Measurements from ENCODE around the gene ASAP2.

The ASAP2 gene

DNA sequence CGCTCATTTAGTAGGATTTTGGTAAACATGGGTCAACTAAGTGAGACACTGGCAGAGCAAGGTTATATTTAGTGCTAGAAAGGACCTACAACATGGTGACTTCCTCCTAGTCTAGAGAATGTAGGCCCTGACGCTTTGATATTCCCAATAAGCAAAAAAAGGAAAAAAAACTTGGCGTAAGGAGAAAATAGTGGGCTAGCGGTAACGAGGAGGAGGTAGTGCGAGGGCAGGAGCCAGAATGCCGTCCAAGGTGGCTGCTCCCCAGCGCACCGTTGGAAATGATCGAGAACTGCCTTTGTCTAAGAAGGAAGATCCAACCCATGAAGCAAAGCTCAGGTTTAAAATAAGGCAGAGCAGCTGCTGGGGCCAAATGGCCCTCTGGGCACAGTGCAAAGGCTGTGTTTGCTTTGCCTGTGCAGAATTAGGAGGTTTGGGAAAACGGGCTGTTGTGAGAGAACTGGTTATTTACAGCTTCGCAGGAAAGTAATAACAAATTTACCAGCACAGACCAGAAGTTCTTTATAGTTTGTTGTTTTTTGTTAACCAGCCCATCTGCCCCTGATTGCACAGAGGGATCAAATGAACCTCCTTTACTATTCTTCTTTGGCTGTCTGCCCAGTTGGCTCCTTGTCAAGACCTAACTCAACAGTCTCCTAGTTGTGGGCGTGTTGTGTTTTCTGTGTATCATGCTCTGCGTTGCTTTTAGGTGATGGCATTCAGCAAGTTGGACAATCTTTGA is 130.1 kb downstream of the ASAP2 start:
- TF ChIP-seq, protein P1, sequence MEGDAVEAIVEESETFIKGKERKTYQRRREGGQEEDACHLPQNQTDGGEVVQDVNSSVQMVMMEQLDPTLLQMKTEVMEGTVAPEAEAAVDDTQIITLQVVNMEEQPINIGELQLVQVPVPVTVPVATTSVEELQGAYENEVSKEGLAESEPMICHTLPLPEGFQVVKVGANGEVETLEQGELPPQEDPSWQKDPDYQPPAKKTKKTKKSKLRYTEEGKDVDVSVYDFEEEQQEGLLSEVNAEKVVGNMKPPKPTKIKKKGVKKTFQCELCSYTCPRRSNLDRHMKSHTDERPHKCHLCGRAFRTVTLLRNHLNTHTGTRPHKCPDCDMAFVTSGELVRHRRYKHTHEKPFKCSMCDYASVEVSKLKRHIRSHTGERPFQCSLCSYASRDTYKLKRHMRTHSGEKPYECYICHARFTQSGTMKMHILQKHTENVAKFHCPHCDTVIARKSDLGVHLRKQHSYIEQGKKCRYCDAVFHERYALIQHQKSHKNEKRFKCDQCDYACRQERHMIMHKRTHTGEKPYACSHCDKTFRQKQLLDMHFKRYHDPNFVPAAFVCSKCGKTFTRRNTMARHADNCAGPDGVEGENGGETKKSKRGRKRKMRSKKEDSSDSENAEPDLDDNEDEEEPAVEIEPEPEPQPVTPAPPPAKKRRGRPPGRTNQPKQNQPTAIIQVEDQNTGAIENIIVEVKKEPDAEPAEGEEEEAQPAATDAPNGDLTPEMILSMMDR (IDR thresholded peaks at IDR 0.05; ENCODE audit: low read depth, low read length): no peak
- H3K4me3 ChIP-seq (ENCODE audit: low read depth, low read length): no peak overlapping the region

DNA sequence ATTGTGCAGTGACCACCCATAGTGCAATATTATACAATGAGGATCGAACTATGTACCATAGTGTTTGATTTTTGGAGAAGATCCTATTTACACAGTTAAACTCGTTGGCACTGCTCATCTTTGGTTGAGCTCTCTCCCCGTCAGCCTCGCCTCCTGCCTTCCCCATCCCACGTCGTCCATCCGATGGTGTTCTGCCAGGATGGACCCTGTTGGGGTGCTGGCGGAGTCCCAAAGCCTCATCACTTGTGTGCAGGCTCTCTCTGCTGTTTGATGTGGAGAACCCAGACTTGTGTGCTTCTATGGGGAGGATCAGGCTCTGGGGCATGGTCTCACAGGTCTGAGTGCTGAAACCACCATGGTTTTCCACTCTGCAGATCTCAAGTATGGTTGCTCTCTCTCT is 131.3 kb downstream of the ASAP2 start:
- TF ChIP-seq, protein P1 (IDR thresholded peaks at IDR 0.05; ENCODE audit: low read depth, low read length): no peak
- H3K4me3 ChIP-seq (ENCODE audit: low read depth, low read length): no peak overlapping the region

- no peak overlapping the region for H3K4me3 ChIP-seq (ENCODE audit: low read depth, low read length)
- TF ChIP-seq, protein P1 (IDR thresholded peaks at IDR 0.05; ENCODE audit: low read depth, low read length): no peak
Measured at GRCh38 chr2:9341337-9341887, 134.8 kb downstream of the ASAP2 start.

GRCh38 chr2:9342659-9343058 is 136.0 kb downstream of the ASAP2 start:
- TF ChIP-seq, protein P1 (IDR thresholded peaks at IDR 0.05; ENCODE audit: low read depth, low read length): no peak
- H3K4me3 ChIP-seq (ENCODE audit: low read depth, low read length): no peak overlapping the region

DNA sequence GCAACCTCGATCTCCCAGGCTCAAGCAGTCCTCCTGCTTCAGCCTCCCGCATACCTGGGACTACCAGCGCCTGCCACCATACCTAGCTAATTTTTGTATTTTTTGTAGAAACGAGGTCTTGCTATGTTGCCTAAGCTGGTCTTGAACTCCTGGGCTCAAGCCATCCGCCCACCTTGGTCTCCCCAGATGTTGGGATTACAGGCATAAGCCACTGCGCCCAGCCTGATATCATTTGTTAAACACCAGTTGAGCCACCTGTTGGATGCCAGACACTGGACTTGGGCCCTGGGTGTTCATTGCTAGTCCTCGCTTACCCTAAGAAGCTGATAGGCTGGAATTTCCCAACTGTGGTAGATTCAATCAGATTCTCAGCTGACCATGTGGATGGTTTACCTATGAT is 136.9 kb downstream of the ASAP2 start:
- H3K4me3 ChIP-seq (ENCODE audit: low read depth, low read length): no peak overlapping the region
- TF ChIP-seq, protein P1 (IDR thresholded peaks at IDR 0.05; ENCODE audit: low read depth, low read length): no peak

DNA sequence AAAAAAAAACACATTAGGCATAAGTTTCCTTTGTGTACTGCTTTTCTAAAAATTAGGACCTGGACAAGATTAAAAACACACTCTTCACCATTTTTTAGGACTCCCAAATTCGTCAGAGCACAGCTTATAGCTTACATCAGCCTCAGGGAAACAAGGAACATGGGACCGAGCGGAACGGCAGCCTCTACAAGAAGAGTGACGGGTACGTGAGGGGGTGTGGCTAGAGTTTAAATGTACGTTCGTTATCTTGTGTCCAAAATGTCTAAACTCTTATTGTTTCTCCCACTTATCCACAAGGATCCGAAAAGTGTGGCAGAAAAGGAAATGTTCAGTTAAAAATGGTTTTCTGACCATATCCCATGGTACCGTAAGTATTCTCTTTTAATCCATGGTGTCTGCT is 137.8 kb downstream of the ASAP2 start:
- no peak overlapping the region for H3K4me3 ChIP-seq (ENCODE audit: low read depth, low read length)
- TF ChIP-seq, protein P1 (IDR thresholded peaks at IDR 0.05; ENCODE audit: low read depth, low read length): no peak

DNA sequence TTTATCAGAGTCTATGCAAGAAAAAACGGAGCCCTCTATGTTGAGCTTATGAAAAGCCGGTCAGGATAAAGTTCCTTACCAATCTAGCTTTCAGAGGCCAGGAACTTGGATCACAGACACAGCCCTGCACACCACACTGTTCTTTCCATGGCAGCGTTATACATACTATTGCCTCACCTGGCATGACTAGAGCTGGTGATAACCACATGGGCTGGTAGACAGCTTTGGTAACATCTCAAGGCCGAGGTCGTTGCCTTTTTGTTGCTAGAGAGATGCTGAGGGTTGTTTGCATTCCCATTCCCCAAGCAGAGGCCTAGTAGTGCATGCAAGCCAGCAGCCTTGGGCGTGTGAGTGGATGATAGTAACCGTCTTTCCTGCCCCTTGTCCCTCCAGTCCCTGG is 138.7 kb downstream of the ASAP2 start:
- TF ChIP-seq, protein P1 (IDR thresholded peaks at IDR 0.05; ENCODE audit: low read depth, low read length): no peak
- no peak overlapping the region for H3K4me3 ChIP-seq (ENCODE audit: low read depth, low read length)

Data from WI38 (cell line).